ENCODE results near the gene DHRS3.
A peak's percentile ranks its signal among the peaks of the same experiment; 100 is the strongest.

Gene DHRS3

DNA sequence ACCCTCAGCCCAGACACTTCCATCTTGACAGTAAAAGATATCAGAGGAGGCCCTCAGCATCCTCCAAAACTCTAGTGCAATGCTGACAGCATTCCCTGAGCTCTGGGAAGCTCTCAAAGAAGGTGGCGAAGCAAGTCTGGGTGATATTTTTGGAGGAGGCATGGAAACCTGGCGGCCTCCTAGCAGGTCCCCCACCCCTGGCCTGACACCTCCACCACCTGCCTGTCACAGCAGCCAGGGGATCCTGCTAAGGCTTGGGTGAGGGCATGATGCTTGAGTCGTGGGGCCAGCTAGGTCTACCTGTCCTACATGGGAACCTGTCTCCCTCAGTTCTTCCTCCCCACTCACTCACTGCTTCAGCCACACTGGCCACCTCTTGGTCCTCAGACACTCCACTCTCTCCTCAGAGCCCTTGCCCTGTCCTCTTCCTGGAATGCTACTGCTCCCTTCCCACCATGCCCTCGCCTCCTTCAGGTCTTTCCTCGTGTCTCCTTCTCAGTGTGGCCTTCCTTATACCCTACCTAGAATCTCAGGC, 8.5 kb downstream of the DHRS3 start:
- no peak overlapping the region for H3K4me3 ChIP-seq (ENCODE audit: low read length)
- TF ChIP-seq, protein P1, sequence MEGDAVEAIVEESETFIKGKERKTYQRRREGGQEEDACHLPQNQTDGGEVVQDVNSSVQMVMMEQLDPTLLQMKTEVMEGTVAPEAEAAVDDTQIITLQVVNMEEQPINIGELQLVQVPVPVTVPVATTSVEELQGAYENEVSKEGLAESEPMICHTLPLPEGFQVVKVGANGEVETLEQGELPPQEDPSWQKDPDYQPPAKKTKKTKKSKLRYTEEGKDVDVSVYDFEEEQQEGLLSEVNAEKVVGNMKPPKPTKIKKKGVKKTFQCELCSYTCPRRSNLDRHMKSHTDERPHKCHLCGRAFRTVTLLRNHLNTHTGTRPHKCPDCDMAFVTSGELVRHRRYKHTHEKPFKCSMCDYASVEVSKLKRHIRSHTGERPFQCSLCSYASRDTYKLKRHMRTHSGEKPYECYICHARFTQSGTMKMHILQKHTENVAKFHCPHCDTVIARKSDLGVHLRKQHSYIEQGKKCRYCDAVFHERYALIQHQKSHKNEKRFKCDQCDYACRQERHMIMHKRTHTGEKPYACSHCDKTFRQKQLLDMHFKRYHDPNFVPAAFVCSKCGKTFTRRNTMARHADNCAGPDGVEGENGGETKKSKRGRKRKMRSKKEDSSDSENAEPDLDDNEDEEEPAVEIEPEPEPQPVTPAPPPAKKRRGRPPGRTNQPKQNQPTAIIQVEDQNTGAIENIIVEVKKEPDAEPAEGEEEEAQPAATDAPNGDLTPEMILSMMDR (conservative IDR thresholded peaks at IDR 0.05; ENCODE audit: low read length) = no peak
- no peak for DNase-seq (ENCODE audit: low read depth)

DNA sequence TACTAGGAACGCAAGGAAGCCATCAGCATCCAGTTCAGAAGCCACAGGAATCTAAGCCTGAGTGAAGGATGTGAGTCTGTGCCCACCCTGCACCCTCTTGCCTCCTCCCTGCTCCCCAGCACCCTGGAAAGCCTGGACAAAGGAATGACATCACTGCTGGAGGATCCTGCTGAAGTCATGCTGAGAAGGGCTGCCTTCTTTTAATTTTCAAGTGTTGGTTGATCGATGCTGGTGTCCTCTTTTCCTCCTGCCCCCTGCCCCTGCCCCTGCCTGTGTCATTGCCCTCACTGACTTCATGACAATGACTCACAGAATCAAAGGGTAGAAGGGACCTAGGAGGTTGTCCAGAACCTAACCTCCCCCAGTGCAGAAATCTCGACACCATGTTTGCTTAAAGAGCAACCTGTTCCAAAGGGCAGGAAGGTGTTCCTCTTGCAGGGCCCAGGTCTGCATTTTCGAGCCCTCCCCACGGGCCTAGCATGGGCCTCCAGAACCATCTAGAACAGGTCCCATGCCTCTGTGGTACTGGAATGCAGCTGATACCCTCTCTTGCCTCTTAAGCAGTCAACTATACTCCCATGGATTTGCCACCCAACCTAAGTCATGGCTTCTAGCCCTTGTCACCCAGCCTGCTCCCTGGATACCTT, 9.6 kb downstream of the DHRS3 start:
- no peak overlapping the region for H3K4me3 ChIP-seq (ENCODE audit: low read length)
- no peak for DNase-seq (ENCODE audit: low read depth)
- TF ChIP-seq, protein P1 (conservative IDR thresholded peaks at IDR 0.05; ENCODE audit: low read length) = no peak

DNA sequence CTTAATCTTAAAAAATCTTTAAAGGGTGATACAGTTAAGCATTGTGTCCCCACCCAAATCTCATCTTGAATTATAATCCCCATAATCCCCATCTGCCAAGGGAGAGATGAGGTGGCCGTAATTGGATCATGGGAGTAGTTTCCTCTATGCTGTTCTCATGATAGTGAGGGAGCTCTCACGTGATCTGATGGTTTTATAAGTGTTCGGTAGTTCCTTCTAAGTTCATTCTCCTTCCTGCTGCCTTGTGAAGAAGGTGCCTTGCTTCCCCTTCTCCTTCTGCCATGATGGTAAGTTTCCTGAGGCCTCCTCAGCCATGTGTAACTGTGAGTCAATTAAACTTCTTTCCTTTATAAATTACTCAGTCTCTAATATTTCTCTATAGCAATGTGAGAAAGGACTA, 10.7 kb downstream of the DHRS3 start:
- H3K4me3 ChIP-seq (ENCODE audit: low read length) = no peak overlapping the region
- no peak for DNase-seq (ENCODE audit: low read depth)
- TF ChIP-seq, protein P1 (conservative IDR thresholded peaks at IDR 0.05; ENCODE audit: low read length) = no peak

DNA sequence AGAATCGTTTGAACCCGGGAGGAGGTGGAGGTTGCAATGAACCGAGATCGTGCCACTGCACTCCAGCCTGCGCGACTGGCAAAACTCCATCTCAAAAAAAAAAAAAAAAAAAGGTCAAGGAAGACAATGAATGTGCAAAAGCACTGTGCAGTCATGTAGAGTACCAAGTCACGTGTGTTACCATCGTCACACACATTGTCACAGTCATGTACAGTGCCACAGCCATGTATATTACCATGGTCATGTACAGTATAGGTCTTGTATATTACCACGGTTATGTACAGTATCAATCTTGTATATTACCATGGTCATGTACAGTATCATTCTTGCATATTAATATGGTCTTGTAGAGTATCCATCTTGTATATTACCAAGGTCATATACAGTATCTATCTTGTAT, 13.0 kb downstream of the DHRS3 start:
- TF ChIP-seq, protein P1 (conservative IDR thresholded peaks at IDR 0.05; ENCODE audit: low read length) = no peak
- no peak overlapping the region for H3K4me3 ChIP-seq (ENCODE audit: low read length)
- DNase-seq (ENCODE audit: low read depth) = no peak

DNA sequence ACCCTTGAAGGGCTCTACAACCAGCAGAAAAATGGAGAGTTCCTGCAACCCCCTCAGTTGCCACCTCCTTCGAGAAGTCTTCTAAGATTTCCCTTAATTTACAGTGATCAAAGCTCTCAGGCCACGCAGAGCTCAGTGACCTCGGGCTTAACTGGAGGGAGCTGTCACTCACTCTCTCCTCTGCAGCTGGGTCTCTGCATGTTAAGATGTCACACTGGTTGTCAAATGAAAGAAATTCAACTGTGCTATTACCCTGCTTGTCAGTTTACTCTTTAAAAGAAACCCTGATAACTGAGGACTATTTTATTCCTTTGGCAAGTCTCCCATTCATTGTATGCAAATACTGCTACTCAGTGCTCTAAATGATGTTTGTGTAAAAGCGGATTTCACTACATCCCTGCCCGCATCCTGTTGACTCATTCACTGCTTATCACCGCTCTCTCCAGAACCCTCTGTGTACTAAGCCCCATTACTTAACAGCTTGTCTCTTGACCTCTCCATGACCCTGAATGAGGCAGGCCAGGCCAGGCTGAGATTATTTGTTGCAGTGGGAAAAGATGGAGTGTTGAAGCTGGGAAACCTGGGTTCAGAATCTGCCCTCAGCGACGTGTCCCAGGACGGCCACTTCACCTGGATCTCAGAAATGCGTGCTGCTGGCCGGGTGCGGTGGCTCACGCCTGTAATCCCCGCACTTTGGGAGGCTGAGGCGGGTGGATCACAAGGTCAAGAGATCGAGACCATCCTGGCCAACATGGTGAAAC, 13.7 kb downstream of the DHRS3 start:
- DNase-seq (ENCODE audit: low read depth) = peak; percentile 97
- TF ChIP-seq, protein P1 (conservative IDR thresholded peaks at IDR 0.05; ENCODE audit: low read length) = no peak

DNA sequence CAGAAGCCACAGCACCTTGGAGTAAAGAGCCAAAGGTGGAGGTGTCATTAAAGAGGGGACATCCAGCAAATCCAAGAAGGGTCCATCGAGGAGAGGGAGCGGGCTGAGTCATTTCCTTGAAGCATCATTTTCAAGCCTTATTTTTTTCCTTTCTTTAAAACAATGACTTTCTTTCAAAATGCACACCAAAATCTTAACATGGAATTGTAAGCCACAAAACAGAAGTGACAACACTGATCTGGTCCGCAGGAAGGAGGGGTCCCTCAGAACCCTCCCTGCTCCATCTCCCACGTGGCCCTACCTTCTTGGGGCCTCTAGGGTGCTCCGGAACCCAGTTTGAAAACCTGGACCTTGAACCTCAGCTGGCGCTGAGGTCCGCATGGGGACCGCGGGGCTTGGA, 14.8 kb downstream of the DHRS3 start:
- TF ChIP-seq, protein P1 (conservative IDR thresholded peaks at IDR 0.05; ENCODE audit: low read length) = no peak
- no peak for DNase-seq (ENCODE audit: low read depth)
- no peak overlapping the region for H3K4me3 ChIP-seq (ENCODE audit: low read length)

More for the DNA sequence above, 13.7 kb downstream of the DHRS3 start:
- H3K4me3 ChIP-seq (ENCODE audit: low read length) = no peak overlapping the region

DNA sequence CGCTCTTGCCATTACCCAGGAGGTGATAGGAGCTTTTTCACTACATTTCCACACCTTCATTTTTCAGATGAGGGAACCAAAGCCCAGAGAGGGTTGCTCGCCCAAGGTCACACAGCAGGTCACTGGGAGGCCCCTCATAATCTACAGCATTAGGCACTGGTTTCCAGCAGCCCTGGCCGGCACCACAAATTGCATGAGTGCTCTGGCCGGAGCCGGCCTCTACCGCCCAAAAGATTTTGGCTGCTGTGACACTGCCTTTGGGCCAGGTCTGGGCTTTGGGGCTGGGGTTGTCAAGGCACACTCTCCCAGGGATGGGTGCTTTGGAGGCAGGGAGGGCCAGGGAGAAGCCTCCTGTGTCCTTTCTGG, 15.4 kb downstream of the DHRS3 start:
- H3K4me3 ChIP-seq (ENCODE audit: low read length) = no peak overlapping the region
- no peak for DNase-seq (ENCODE audit: low read depth)
- TF ChIP-seq, protein P1 (conservative IDR thresholded peaks at IDR 0.05; ENCODE audit: low read length) = no peak
